Measurements from ENCODE around the gene ENTPD8.

Gene ENTPD8
- 0 reads per million in 3 experiments for total RNA-seq

GRCh38 chr9:137441289-137441934 lies at the start of gene ENTPD8:
ENTPD8 (minus strand) TSS chr9:137441357; CDS start chr9:137438285, 3,072 bp downstream.
- DNase-seq, result no peak

- DNase-seq, result no peak
Measured at GRCh38 chr9:137490532-137491186, 49.5 kb upstream of the ENTPD8 start.

GRCh38 chr9:137488906-137489305 lies 47.7 kb upstream of the ENTPD8 start:
- no peak for DNase-seq

- DNase-seq, result no peak
Measured at GRCh38 chr9:137488327-137488653, 47.1 kb upstream of the ENTPD8 start.

GRCh38 chr9:137487454-137488326 lies 46.5 kb upstream of the ENTPD8 start:
- DNase-seq, result no peak

GRCh38 chr9:137486545-137487453 lies 45.6 kb upstream of the ENTPD8 start:
- DNase-seq, result no peak

GRCh38 chr9:137486141-137486490 lies 45.0 kb upstream of the ENTPD8 start:
- DNase-seq, result no peak

- DNase-seq, result no peak
Measured at GRCh38 chr9:137485343-137486140, 44.4 kb upstream of the ENTPD8 start.

- DNase-seq, result no peak
Measured at GRCh38 chr9:137484551-137485315, 43.6 kb upstream of the ENTPD8 start.

- no peak for DNase-seq
Measured at GRCh38 chr9:137482094-137482781, 41.1 kb upstream of the ENTPD8 start.

GRCh38 chr9:137480686-137481683 lies 39.8 kb upstream of the ENTPD8 start:
- no peak for DNase-seq

GRCh38 chr9:137479892-137480685 lies 38.9 kb upstream of the ENTPD8 start:
- no peak for DNase-seq

- no peak for DNase-seq
Measured at GRCh38 chr9:137478962-137479861, 38.1 kb upstream of the ENTPD8 start.

- no peak for DNase-seq
Measured at GRCh38 chr9:137478613-137478961, 37.4 kb upstream of the ENTPD8 start.

GRCh38 chr9:137477778-137478612 lies 36.8 kb upstream of the ENTPD8 start:
- no peak for DNase-seq

GRCh38 chr9:137476856-137477255 lies 35.7 kb upstream of the ENTPD8 start:
- no peak for DNase-seq
